Adrenal gland (tissue), 5 donors: ENCODE data around the gene FCAR.

Experiments used
- POLR2A ChIP-seq, 2 donors: fragments of 450-650 bp; IDR thresholded peaks; one replicate each; pipeline ENCODE4 v1.6.1; 2017; ENCODE audit warnings: antibody characterized with exemption in 2 of 2, mild to moderate bottlenecking in 2 of 2, moderate library complexity in 1 of 2
- TF ChIP-seq, protein P1 (sequence below), 6 experiments: fragments of 450-650 bp in 4 of 6; fragments of 200-600 bp in 2 of 6; sonication (generic) in 1 of 6; IDR thresholded peaks; 1 replicate in 5 of 6; 2 replicates in 1 of 6; pipeline versions ENCODE4 v1.5.1 to v1.8.0; 2016 to 2021; ENCODE audit warnings: antibody characterized with exemption in 6 of 6, mild to moderate bottlenecking in 2 of 6, moderate library complexity in 1 of 6
- donor health status: DM: no; HTN: no; CAD: no.

DNA sequence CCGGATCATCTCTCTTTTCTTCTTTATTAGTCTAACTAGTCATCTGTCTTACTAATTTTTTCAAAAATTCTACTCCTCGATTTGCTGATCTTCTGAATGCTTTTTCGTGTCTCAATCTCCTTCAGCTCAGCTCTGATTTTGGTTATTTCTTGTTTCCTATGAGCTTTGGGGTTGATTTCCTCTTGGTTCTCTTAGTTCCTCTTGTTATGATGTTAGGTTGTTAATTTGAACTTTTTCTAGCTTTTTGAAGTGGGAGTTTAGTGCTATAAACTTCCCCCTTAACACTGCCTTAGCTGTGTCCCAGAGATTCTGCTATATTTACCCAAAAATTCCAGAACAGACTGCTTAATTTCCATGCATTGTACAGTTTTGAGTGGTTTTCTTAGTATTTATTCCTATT, 3.4 kb downstream of the FCAR start:
- TF ChIP-seq, protein P1, sequence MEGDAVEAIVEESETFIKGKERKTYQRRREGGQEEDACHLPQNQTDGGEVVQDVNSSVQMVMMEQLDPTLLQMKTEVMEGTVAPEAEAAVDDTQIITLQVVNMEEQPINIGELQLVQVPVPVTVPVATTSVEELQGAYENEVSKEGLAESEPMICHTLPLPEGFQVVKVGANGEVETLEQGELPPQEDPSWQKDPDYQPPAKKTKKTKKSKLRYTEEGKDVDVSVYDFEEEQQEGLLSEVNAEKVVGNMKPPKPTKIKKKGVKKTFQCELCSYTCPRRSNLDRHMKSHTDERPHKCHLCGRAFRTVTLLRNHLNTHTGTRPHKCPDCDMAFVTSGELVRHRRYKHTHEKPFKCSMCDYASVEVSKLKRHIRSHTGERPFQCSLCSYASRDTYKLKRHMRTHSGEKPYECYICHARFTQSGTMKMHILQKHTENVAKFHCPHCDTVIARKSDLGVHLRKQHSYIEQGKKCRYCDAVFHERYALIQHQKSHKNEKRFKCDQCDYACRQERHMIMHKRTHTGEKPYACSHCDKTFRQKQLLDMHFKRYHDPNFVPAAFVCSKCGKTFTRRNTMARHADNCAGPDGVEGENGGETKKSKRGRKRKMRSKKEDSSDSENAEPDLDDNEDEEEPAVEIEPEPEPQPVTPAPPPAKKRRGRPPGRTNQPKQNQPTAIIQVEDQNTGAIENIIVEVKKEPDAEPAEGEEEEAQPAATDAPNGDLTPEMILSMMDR (IDR thresholded peaks at IDR 0.05): no peak
- no peak for TF ChIP-seq POLR2A (IDR thresholded peaks at IDR 0.05)
